ENCODE measurements around the gene ZNF608.

DNA sequence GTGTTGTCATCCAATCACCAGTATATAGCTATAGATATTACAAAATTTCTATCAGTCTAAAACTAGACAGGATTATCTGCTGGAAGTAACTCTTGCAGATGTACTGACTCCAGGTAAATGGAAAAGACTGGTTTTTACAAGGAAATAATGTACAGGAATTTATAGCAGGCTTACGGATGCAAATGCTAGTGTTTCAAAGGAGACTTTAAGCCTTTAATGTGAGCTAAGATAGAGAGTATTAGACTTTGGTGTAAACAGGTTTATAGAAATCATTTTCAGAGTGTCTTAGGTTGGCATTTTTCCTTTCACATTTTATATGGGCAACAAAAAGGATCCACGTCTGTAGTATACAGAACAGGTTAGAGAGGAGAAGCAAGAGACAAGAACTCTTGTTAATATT lies 16.1 kb downstream of the ZNF608 start:
- TF ChIP-seq, protein P1, sequence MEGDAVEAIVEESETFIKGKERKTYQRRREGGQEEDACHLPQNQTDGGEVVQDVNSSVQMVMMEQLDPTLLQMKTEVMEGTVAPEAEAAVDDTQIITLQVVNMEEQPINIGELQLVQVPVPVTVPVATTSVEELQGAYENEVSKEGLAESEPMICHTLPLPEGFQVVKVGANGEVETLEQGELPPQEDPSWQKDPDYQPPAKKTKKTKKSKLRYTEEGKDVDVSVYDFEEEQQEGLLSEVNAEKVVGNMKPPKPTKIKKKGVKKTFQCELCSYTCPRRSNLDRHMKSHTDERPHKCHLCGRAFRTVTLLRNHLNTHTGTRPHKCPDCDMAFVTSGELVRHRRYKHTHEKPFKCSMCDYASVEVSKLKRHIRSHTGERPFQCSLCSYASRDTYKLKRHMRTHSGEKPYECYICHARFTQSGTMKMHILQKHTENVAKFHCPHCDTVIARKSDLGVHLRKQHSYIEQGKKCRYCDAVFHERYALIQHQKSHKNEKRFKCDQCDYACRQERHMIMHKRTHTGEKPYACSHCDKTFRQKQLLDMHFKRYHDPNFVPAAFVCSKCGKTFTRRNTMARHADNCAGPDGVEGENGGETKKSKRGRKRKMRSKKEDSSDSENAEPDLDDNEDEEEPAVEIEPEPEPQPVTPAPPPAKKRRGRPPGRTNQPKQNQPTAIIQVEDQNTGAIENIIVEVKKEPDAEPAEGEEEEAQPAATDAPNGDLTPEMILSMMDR (IDR thresholded peaks at IDR 0.05): no peak
- no peak for TF ChIP-seq EP300 (IDR thresholded peaks at IDR 0.05)

Data from ovary (tissue), 3 donors.